Measurements from ENCODE around the gene TBRG1. TPM values are rescaled to one million over a fixed set of nuclear protein-coding genes. Genes with fewer than 3 reads are reported as not detected.
A peak's percentile ranks its signal among the peaks of the same experiment; 100 is the strongest.

Gene TBRG1
- polyA plus RNA-seq, 4 donors: 22.5 to 47.4 (median 41.1) TPM

- no peak for FAIRE-seq
Observed at GRCh38 chr11:124661553-124661952, 38.9 kb downstream of the TBRG1 start.

GRCh38 chr11:124662106-124662505 is 39.4 kb downstream of the TBRG1 start:
- no peak for DNase-seq
- Histone ChIP-seq H3K36me3 (ENCODE audit: control insufficient read depth in 3 of 3, insufficient read depth in 2 of 3, low read depth in 1 of 3, low read length in 3 of 3) (peaks cover 0 to 17% (median 5%) of the 10 kb centered on the region in 3 donors), H3K4me3 (ENCODE audit: low read depth in 1 of 3, low read length in 3 of 3) (no peak overlapping the region), H3K27ac (ENCODE audit: low read depth in 1 of 3, low read length in 2 of 3) (no peak overlapping the region), H3K9me3 (ENCODE audit: control insufficient read depth in 2 of 2, insufficient read depth in 1 of 2, low read depth in 1 of 2, low read length in 1 of 2) (no peaks in the 10 kb centered on the region), H3K27me3 (ENCODE audit: control insufficient read depth in 3 of 3, insufficient read depth in 3 of 3, low read length in 3 of 3) (no peaks in the 10 kb centered on the region), H3K4me1 (ENCODE audit: control insufficient read depth in 3 of 3, insufficient read depth in 2 of 3, low read depth in 1 of 3, low read length in 2 of 3) (no peaks in the 10 kb centered on the region)
- no peak for FAIRE-seq
- WGBS, 3 donors: 88 to 91% (median 89%) methylated on average over 4 of the region's 4 CpGs

More at GRCh38 chr11:124661553-124661952, 38.9 kb downstream of the TBRG1 start:
- Histone ChIP-seq H3K9me3 (ENCODE audit: control insufficient read depth in 2 of 2, insufficient read depth in 1 of 2, low read depth in 1 of 2, low read length in 1 of 2) (no peaks in the 10 kb centered on the region), H3K27ac (ENCODE audit: low read depth in 1 of 3, low read length in 2 of 3) (no peak overlapping the region), H3K4me3 (ENCODE audit: low read depth in 1 of 3, low read length in 3 of 3) (no peak overlapping the region), H3K27me3 (ENCODE audit: control insufficient read depth in 3 of 3, insufficient read depth in 3 of 3, low read length in 3 of 3) (no peaks in the 10 kb centered on the region), H3K4me1 (ENCODE audit: control insufficient read depth in 3 of 3, insufficient read depth in 2 of 3, low read depth in 1 of 3, low read length in 2 of 3) (no peaks in the 10 kb centered on the region), H3K36me3 (ENCODE audit: control insufficient read depth in 3 of 3, insufficient read depth in 2 of 3, low read depth in 1 of 3, low read length in 3 of 3) (peaks cover 0 to 21% (median 5%) of the 10 kb centered on the region in 3 donors)
- DNase-seq: no peak

GRCh38 chr11:124663861-124664260 is 41.2 kb downstream of the TBRG1 start:
- Histone ChIP-seq H3K27ac (ENCODE audit: low read depth in 1 of 3, low read length in 2 of 3) (no peak overlapping the region), H3K4me1 (ENCODE audit: control insufficient read depth in 3 of 3, insufficient read depth in 2 of 3, low read depth in 1 of 3, low read length in 2 of 3) (no peaks in the 10 kb centered on the region), H3K36me3 (ENCODE audit: control insufficient read depth in 3 of 3, insufficient read depth in 2 of 3, low read depth in 1 of 3, low read length in 3 of 3) (peaks cover 0 to 19% (median 5%) of the 10 kb centered on the region in 3 donors), H3K9me3 (ENCODE audit: control insufficient read depth in 2 of 2, insufficient read depth in 1 of 2, low read depth in 1 of 2, low read length in 1 of 2) (no peaks in the 10 kb centered on the region), H3K4me3 (ENCODE audit: low read depth in 1 of 3, low read length in 3 of 3) (no peak overlapping the region), H3K27me3 (ENCODE audit: control insufficient read depth in 3 of 3, insufficient read depth in 3 of 3, low read length in 3 of 3) (no peaks in the 10 kb centered on the region)
- DNase-seq: no peak
- WGBS, 3 donors: 91 to 95% (median 94%) methylated on average over 2 of the region's 2 CpGs
- no peak for FAIRE-seq

- FAIRE-seq (no peak), DNase-seq (no peak)
- Histone ChIP-seq H3K4me3 (ENCODE audit: low read depth in 1 of 3, low read length in 3 of 3) (no peak overlapping the region), H3K9me3 (ENCODE audit: control insufficient read depth in 2 of 2, insufficient read depth in 1 of 2, low read depth in 1 of 2, low read length in 1 of 2) (no peaks in the 10 kb centered on the region), H3K27me3 (ENCODE audit: control insufficient read depth in 3 of 3, insufficient read depth in 3 of 3, low read length in 3 of 3) (no peaks in the 10 kb centered on the region), H3K27ac (ENCODE audit: low read depth in 1 of 3, low read length in 2 of 3) (no peak overlapping the region), H3K36me3 (ENCODE audit: control insufficient read depth in 3 of 3, insufficient read depth in 2 of 3, low read depth in 1 of 3, low read length in 3 of 3) (peaks cover 0 to 15% (median 3%) of the 10 kb centered on the region in 3 donors), H3K4me1 (ENCODE audit: control insufficient read depth in 3 of 3, insufficient read depth in 2 of 3, low read depth in 1 of 3, low read length in 2 of 3) (peaks cover 0 to 4% (median 4%) of the 10 kb centered on the region in 3 donors)
- 96 to 98% (median 97%) methylated on average over 3 of the region's 3 CpGs for WGBS, 3 donors
Observed at GRCh38 chr11:124667601-124668000, 44.9 kb downstream of the TBRG1 start.

- no peak overlapping the region for H3K27ac ChIP-seq (ENCODE audit: low read depth in 1 of 3, low read length in 2 of 3)
- H3K4me1 ChIP-seq (ENCODE audit: control insufficient read depth in 3 of 3, insufficient read depth in 2 of 3, low read depth in 1 of 3, low read length in 2 of 3): peaks cover 0 to 6% (median 5%) of the 10 kb centered on the region in 3 donors
- DNase-seq (peak; percentile 54 to 66), FAIRE-seq (no peak)
- H3K36me3 ChIP-seq (ENCODE audit: control insufficient read depth in 3 of 3, insufficient read depth in 2 of 3, low read depth in 1 of 3, low read length in 3 of 3): peaks cover 0 to 11% (median 3%) of the 10 kb centered on the region in 3 donors
- H3K9me3 ChIP-seq (ENCODE audit: control insufficient read depth in 2 of 2, insufficient read depth in 1 of 2, low read depth in 1 of 2, low read length in 1 of 2): no peaks in the 10 kb centered on the region
- no peaks in the 10 kb centered on the region for H3K27me3 ChIP-seq (ENCODE audit: control insufficient read depth in 3 of 3, insufficient read depth in 3 of 3, low read length in 3 of 3)
- H3K4me3 ChIP-seq (ENCODE audit: low read depth in 1 of 3, low read length in 3 of 3): no peak overlapping the region
- WGBS, 3 donors: 22 to 28% (median 26%) methylated on average over 8 of the region's 8 CpGs
Observed at GRCh38 chr11:124669193-124669592, 46.5 kb downstream of the TBRG1 start.

GRCh38 chr11:124670732-124671131 is 48.1 kb downstream of the TBRG1 start:
- FAIRE-seq (no peak), DNase-seq (no peak)
- Histone ChIP-seq H3K27me3 (ENCODE audit: control insufficient read depth in 3 of 3, insufficient read depth in 3 of 3, low read length in 3 of 3) (no peaks in the 10 kb centered on the region), H3K9me3 (ENCODE audit: control insufficient read depth in 2 of 2, insufficient read depth in 1 of 2, low read depth in 1 of 2, low read length in 1 of 2) (no peaks in the 10 kb centered on the region), H3K27ac (ENCODE audit: low read depth in 1 of 3, low read length in 2 of 3) (no peak overlapping the region), H3K36me3 (ENCODE audit: control insufficient read depth in 3 of 3, insufficient read depth in 2 of 3, low read depth in 1 of 3, low read length in 3 of 3) (peaks cover 0 to 7% (median 0%) of the 10 kb centered on the region in 3 donors), H3K4me3 (ENCODE audit: low read depth in 1 of 3, low read length in 3 of 3) (no peak overlapping the region), H3K4me1 (ENCODE audit: control insufficient read depth in 3 of 3, insufficient read depth in 2 of 3, low read depth in 1 of 3, low read length in 2 of 3) (peaks cover 0 to 10% (median 9%) of the 10 kb centered on the region in 3 donors)
- 60 to 86% (median 72%) methylated on average over 3 of the region's 3 CpGs for WGBS, 3 donors

GRCh38 chr11:124672536-124673215 is 50.0 kb downstream of the TBRG1 start:
- no peaks in the 10 kb centered on the region for H3K27me3 ChIP-seq (ENCODE audit: control insufficient read depth in 3 of 3, insufficient read depth in 3 of 3, low read length in 3 of 3)
- H3K9me3 ChIP-seq (ENCODE audit: control insufficient read depth in 2 of 2, insufficient read depth in 1 of 2, low read depth in 1 of 2, low read length in 1 of 2): no peaks in the 10 kb centered on the region
- peak overlapping the region; percentile 91 to 95 (median 94) for H3K27ac ChIP-seq (ENCODE audit: low read depth in 1 of 3, low read length in 2 of 3)
- peak; percentile 65 to 82 for DNase-seq
- WGBS, 3 donors: 16 to 40% (median 27%) methylated on average over 7 of the region's 7 CpGs
- no peak for FAIRE-seq
- H3K4me3 ChIP-seq (ENCODE audit: low read depth in 1 of 3, low read length in 3 of 3): peak overlapping the region; percentile 86 to 92 (median 87)
- H3K36me3 ChIP-seq (ENCODE audit: control insufficient read depth in 3 of 3, insufficient read depth in 2 of 3, low read depth in 1 of 3, low read length in 3 of 3): peaks cover 0 to 3% (median 0%) of the 10 kb centered on the region in 3 donors
- H3K4me1 ChIP-seq (ENCODE audit: control insufficient read depth in 3 of 3, insufficient read depth in 2 of 3, low read depth in 1 of 3, low read length in 2 of 3): peaks cover 0 to 10% (median 9%) of the 10 kb centered on the region in 3 donors

- no peaks in the 10 kb centered on the region for H3K36me3 ChIP-seq (ENCODE audit: control insufficient read depth in 3 of 3, insufficient read depth in 2 of 3, low read depth in 1 of 3, low read length in 3 of 3)
- peaks cover 0 to 10% (median 9%) of the 10 kb centered on the region in 3 donors for H3K4me1 ChIP-seq (ENCODE audit: control insufficient read depth in 3 of 3, insufficient read depth in 2 of 3, low read depth in 1 of 3, low read length in 2 of 3)
- no peaks in the 10 kb centered on the region for H3K27me3 ChIP-seq (ENCODE audit: control insufficient read depth in 3 of 3, insufficient read depth in 3 of 3, low read length in 3 of 3)
- no peaks in the 10 kb centered on the region for H3K9me3 ChIP-seq (ENCODE audit: control insufficient read depth in 2 of 2, insufficient read depth in 1 of 2, low read depth in 1 of 2, low read length in 1 of 2)
- peak within 1 kb of the TSS; percentile 86 to 92 (median 87) for H3K4me3 ChIP-seq (ENCODE audit: low read depth in 1 of 3, low read length in 3 of 3)
- H3K27ac ChIP-seq (ENCODE audit: low read depth in 1 of 3, low read length in 2 of 3): peak within 1 kb of the TSS; percentile 91 to 95 (median 94)
- DNase-seq (peak; percentile 94 to 98), FAIRE-seq (no peak)
- WGBS, 3 donors: 0 to 1% (median 0%) methylated on average over 51 to 58 of the region's 58 CpGs
Observed at GRCh38 chr11:124673333-124674167, 50.9 kb downstream of the TBRG1 start, which contains the start of the genes SIAE and SPA17. Gene SIAE (minus strand): TSS chr11:124673739. CDS start chr11:124673708, 31 bp downstream. Gene SPA17 (plus strand): TSS chr11:124673904. CDS start chr11:124675265, 1,361 bp downstream.
